PC-3 (cell line): ENCODE measurements around the gene NEU3. TPM values are rescaled to one million over a fixed set of nuclear protein-coding genes. Genes with fewer than 3 reads are reported as not detected.
A peak's percentile ranks its signal among the peaks of the same experiment; 100 is the strongest.

Experiments used
- ATAC-seq: fragments of 200-7000 bp; cut with Tn5 transposase; 2 replicates; pipeline ENCODE4 v1.9.1; 2020; ENCODE audit warnings: mild to moderate bottlenecking, moderate library complexity
- BruUV-seq: library from RNA; stranded (reverse); fragments of 400-500 nt; replicated peaks from 2 replicates; lab custom pipeline; 2021; lab: Mats Ljungman, UMichigan
- CTCF ChIA-PET: fragments of 300-600 bp; sonication (Branson Sonifier 250); formaldehyde crosslinking; loops from one replicate; lab custom pipeline; 2022; ENCODE audit warnings: antibody characterized with exemption; lab: Charles Lee
- POLR2A ChIA-PET: fragments of 300-600 bp; sonication (Branson Sonifier 250); formaldehyde crosslinking; loops from one replicate; lab custom pipeline; 2022; ENCODE audit warnings: antibody characterized with exemption; ENCODE audit not compliant: unreplicated experiment; lab: Charles Lee
- DNase-seq: peaks from one replicate; pipeline ENCODE4 v3.0.0-alpha.2; 2015
- H2AFZ ChIP-seq: fragments of 300-600 bp; sonication (generic); 2 replicates; pipeline ENCODE4 v1.6.0; 2016; ENCODE audit warnings: antibody characterized with exemption, low read length
- H3F3A ChIP-seq: fragments of 300-600 bp; sonication (generic); one replicate; pipeline ENCODE4 v1.6.0; 2017; ENCODE audit warnings: antibody characterized with exemption, low read length, control low read depth, mild to moderate bottlenecking; ENCODE audit not compliant: unreplicated experiment
- H3K27ac ChIP-seq: fragments of 300-600 bp; sonication (generic); 2 replicates; pipeline ENCODE4 v1.5.1; 2016; ENCODE audit warnings: mild to moderate bottlenecking, low read length
- H3K27me3 ChIP-seq: fragments of 300-600 bp; sonication (generic); 2 replicates; pipeline ENCODE4 v1.6.1; 2016; ENCODE audit warnings: low read length, mixed read lengths
- H3K36me3 ChIP-seq: fragments of 300-600 bp; sonication (generic); 2 replicates; pipeline ENCODE4 v1.6.1; 2016; ENCODE audit warnings: low read depth, mixed run types, low read length, mixed read lengths
- H3K4me1 ChIP-seq: fragments of 300-600 bp; sonication (generic); 2 replicates; pipeline ENCODE4 v1.5.1; 2016; ENCODE audit warnings: low read length; ENCODE audit not compliant: insufficient read depth
- H3K4me2 ChIP-seq: fragments of 300-600 bp; sonication (generic); 2 replicates; pipeline ENCODE4 v1.6.0; 2016; ENCODE audit warnings: low read length
- H3K4me3 ChIP-seq: fragments of 300-600 bp; sonication (generic); 2 replicates; pipeline ENCODE4 v1.5.1; 2016; ENCODE audit warnings: mild to moderate bottlenecking, low read length, mixed read lengths
- H3K79me2 ChIP-seq: fragments of 300-600 bp; sonication (generic); 2 replicates; pipeline ENCODE4 v1.6.1; 2017; ENCODE audit warnings: low read length, mixed read lengths
- H3K9ac ChIP-seq: fragments of 300-600 bp; sonication (generic); 2 replicates; pipeline ENCODE4 v1.6.0; 2016; ENCODE audit warnings: mild to moderate bottlenecking, low read length
- H3K9me2 ChIP-seq: fragments of 300-600 bp; sonication (generic); replicated peaks from 2 replicates; pipeline ENCODE4 v1.6.1; 2016; ENCODE audit warnings: mixed run types, low read length, mixed read lengths
- H3K9me3 ChIP-seq: fragments of 300-600 bp; sonication (generic); 2 replicates; pipeline ENCODE4 v1.6.1; 2016; ENCODE audit warnings: low read length, mixed read lengths
- H4K20me1 ChIP-seq: fragments of 300-600 bp; sonication (generic); 2 replicates; pipeline ENCODE4 v1.6.1; 2016; ENCODE audit warnings: low read length, mixed read lengths
- CTCF ChIP-seq: fragments of 300-600 bp; sonication (generic); conservative IDR thresholded peaks from 2 replicates; pipeline ENCODE4 v1.5.1; 2017; ENCODE audit warnings: antibody characterized with exemption, low read depth, mild to moderate bottlenecking, low read length
- EZH2 ChIP-seq: fragments of 300-600 bp; sonication (generic); IDR thresholded peaks from one replicate; pipeline ENCODE4 v1.6.1; 2017; ENCODE audit warnings: antibody characterized with exemption, mild to moderate bottlenecking, low read length; ENCODE audit not compliant: unreplicated experiment
- EZH2phosphoT487 ChIP-seq: fragments of 300-600 bp; sonication (generic); IDR thresholded peaks from 2 replicates; pipeline ENCODE4 v1.6.1; 2018; ENCODE audit warnings: mild to moderate bottlenecking, antibody characterized with exemption, low read length, borderline replicate concordance
- intact Hi-C: fragments of 100-400 bp; cut with micrococcal nuclease; formaldehyde crosslinking; loops from 2 replicates; pipeline ENCODE4 v1.9.0; 2023
- total RNA-seq: library from RNA; depleted of rRNA; stranded (reverse); fragments of >200 nt; gene quantifications from 2 replicates; pipeline ENCODE4 v1.2.3, GENCODE V29; 2014

The NEU3 gene
- total RNA-seq, 1 experiment from 2014 or later: 15.7 TPM

- H3K79me2 ChIP-seq: no peaks in the 10 kb centered on the region
- H3K4me2 ChIP-seq: no peak overlapping the region
- peak; percentile 98 for ATAC-seq
- H2AFZ ChIP-seq: no peak overlapping the region
- CTCF ChIA-PET: interaction anchor here (0.6 to 2.1 kb wide), 6 partner anchors 9 to 229 kb away, joined by 3 to 16 read pairs (median 6); no protein-coding TSS in a partner anchor
- H3K9me3 ChIP-seq: no peaks in the 10 kb centered on the region
- H3K9ac ChIP-seq: no peak overlapping the region
- H4K20me1 ChIP-seq: no peaks in the 10 kb centered on the region
- no peaks in the 10 kb centered on the region for H3K27me3 ChIP-seq
- DNase-seq: peak; percentile 93
- no peaks in the 10 kb centered on the region for H3K36me3 ChIP-seq
- H3K9me2 ChIP-seq: no peaks in the 10 kb centered on the region
- BruUV-seq: no TSS peak
- H3K4me1 ChIP-seq: no peaks in the 10 kb centered on the region
- no peaks in the 10 kb centered on the region for H3F3A ChIP-seq
- intact Hi-C loops: loop anchor here (1.0 kb wide), 3 partner anchors 120 to 225 kb away; no protein-coding TSS in a partner anchor
- TF ChIP-seq CTCF (peak; percentile 99), EZH2 (no peak)
- no peak overlapping the region for H3K27ac ChIP-seq
- POLR2A ChIA-PET: no interaction called here
- no peak overlapping the region for H3K4me3 ChIP-seq
These were observed 34.1 kb downstream of the NEU3 start for GRCh38 chr11:75022759-75023396.

GRCh38 chr11:75023446-75024067 lies 34.8 kb downstream of the NEU3 start:
- Histone ChIP-seq H4K20me1 (no peaks in the 10 kb centered on the region), H3K9ac (no peak overlapping the region), H3K27me3 (no peaks in the 10 kb centered on the region), H3F3A (no peaks in the 10 kb centered on the region), H3K79me2 (no peaks in the 10 kb centered on the region), H3K4me1 (no peaks in the 10 kb centered on the region), H3K9me2 (no peaks in the 10 kb centered on the region), H3K9me3 (no peaks in the 10 kb centered on the region), H3K36me3 (no peaks in the 10 kb centered on the region), H3K4me3 (no peak overlapping the region), H3K4me2 (no peak overlapping the region), H3K27ac (no peak overlapping the region), H2AFZ (no peak overlapping the region)
- TF ChIP-seq EZH2phosphoT487: no peak
- TF ChIP-seq EZH2: no peak
- no peak for TF ChIP-seq CTCF
- CTCF ChIA-PET: interaction anchor here (1.2 to 2.1 kb wide), 4 partner anchors 117 to 227 kb away, joined by 3 to 16 read pairs (median 10); no protein-coding TSS in a partner anchor
- DNase-seq (no peak), ATAC-seq (no peak)
- intact Hi-C loops: loop anchor here (1.0 kb wide), 3 partner anchors 120 to 225 kb away; no protein-coding TSS in a partner anchor
- no TSS peak for BruUV-seq
- POLR2A ChIA-PET: no interaction called here

- H3K9ac ChIP-seq: no peak overlapping the region
- H3K27ac ChIP-seq: no peak overlapping the region
- H3F3A ChIP-seq: no peaks in the 10 kb centered on the region
- no peaks in the 10 kb centered on the region for H3K27me3 ChIP-seq
- H3K79me2 ChIP-seq: no peaks in the 10 kb centered on the region
- H3K9me2 ChIP-seq: no peaks in the 10 kb centered on the region
- intact Hi-C loops: no loop called here
- no peaks in the 10 kb centered on the region for H3K36me3 ChIP-seq
- DNase-seq: no peak
- ChIA-PET POLR2A (no interaction called here), CTCF (no interaction called here)
- H2AFZ ChIP-seq: no peak overlapping the region
- ATAC-seq: no peak
- no peaks in the 10 kb centered on the region for H3K9me3 ChIP-seq
- no peak overlapping the region for H3K4me3 ChIP-seq
- TF ChIP-seq EZH2phosphoT487 (no peak), CTCF (no peak), EZH2 (no peak)
- no TSS peak for BruUV-seq
- H3K4me2 ChIP-seq: no peak overlapping the region
- no peaks in the 10 kb centered on the region for H4K20me1 ChIP-seq
- H3K4me1 ChIP-seq: no peaks in the 10 kb centered on the region
These were observed 35.3 kb downstream of the NEU3 start for GRCh38 chr11:75024068-75024449.
